ENCODE results near the gene BAZ2A. TPM values are rescaled to one million over a fixed set of nuclear protein-coding genes. Genes with fewer than 3 reads are reported as not detected.

The BAZ2A gene
- total RNA-seq, 2 experiments from 2014 or later = 40.6 to 139 TPM

- peak; percentile 83 for DNase-seq (ENCODE audit: low spot score)
- no peaks in the 10 kb centered on the region for H3K9me2 ChIP-seq (ENCODE audit: insufficient read depth, low read length)
- H3K4me3 ChIP-seq (ENCODE audit: low read depth, low read length, poor library complexity, severe bottlenecking) = peak overlapping the region; percentile 99
- no peaks in the 10 kb centered on the region for H3K9me3 ChIP-seq (ENCODE audit: low read length)
- peak overlapping the region; percentile 77 for H3K27ac ChIP-seq (ENCODE audit: low read depth, low read length, poor library complexity, severe bottlenecking)
- H3K79me2 ChIP-seq (ENCODE audit: insufficient read depth, low read depth, low read length) = peaks cover 92% of the 10 kb centered on the region
- ChIA-PET POLR2A (interaction anchor here (0.6 to 2.1 kb wide), 12 partner anchors 8 to 707 kb away, joined by 3 to 11 read pairs (median 4); partner anchors contain the start of genes PTGES3 and RPL41), CTCF (ENCODE audit: unreplicated experiment) (interaction anchor here (0.6 to 1.8 kb wide), 2 partner anchors 8 to 884 kb away, joined by 3 to 9 read pairs; no protein-coding TSS in a partner anchor)
- BruUV-seq (replicated peaks) = TSS peak; percentile 42
- 0 out of 2 replicates have a peak overlapping the region, but pooled peaks have one; percentile 63 for H2AFZ ChIP-seq (ENCODE audit: low read length)
- H3K4me1 ChIP-seq (ENCODE audit: insufficient read depth, low read length, poor library complexity, severe bottlenecking) = peaks cover 58% of the 10 kb centered on the region
- peak overlapping the region; percentile 73 for H3K4me2 ChIP-seq (ENCODE audit: low read length)
- H4K20me1 ChIP-seq (ENCODE audit: insufficient read depth, low read length) = peaks cover 6% of the 10 kb centered on the region; the same call in 1 of the 2 replicates
- intact Hi-C loops (cut with micrococcal nuclease; ENCODE audit: unreplicated experiment) = no loop called here
- TF ChIP-seq EZH2phosphoT487 (IDR thresholded peaks at IDR 0.05; ENCODE audit: borderline replicate concordance, low read depth, low read length) = no peak
- peaks cover 36% of the 10 kb centered on the region for H3K36me3 ChIP-seq (ENCODE audit: insufficient read depth, low read length)
Observed at GRCh38 chr12:56628671-56629458, 1.3 kb downstream of the BAZ2A start.

GRCh38 chr12:56626701-56627100 lies 3.4 kb downstream of the BAZ2A start:
- H2AFZ ChIP-seq (ENCODE audit: low read length) = no peak overlapping the region
- intact Hi-C loops (cut with micrococcal nuclease; ENCODE audit: unreplicated experiment) = no loop called here
- peak overlapping the region; percentile 29 for H3K27ac ChIP-seq (ENCODE audit: low read depth, low read length, poor library complexity, severe bottlenecking)
- CTCF ChIA-PET (ENCODE audit: unreplicated experiment) = no interaction called here
- H4K20me1 ChIP-seq (ENCODE audit: insufficient read depth, low read length) = peaks cover 6% of the 10 kb centered on the region; the same call in 1 of the 2 replicates
- peak overlapping the region; percentile 18 for H3K4me2 ChIP-seq (ENCODE audit: low read length)
- DNase-seq (ENCODE audit: low spot score) = peak; percentile 30
- BruUV-seq (replicated peaks) = no TSS peak
- peaks cover 36% of the 10 kb centered on the region for H3K4me1 ChIP-seq (ENCODE audit: insufficient read depth, low read length, poor library complexity, severe bottlenecking)
- H3K9me2 ChIP-seq (ENCODE audit: insufficient read depth, low read length) = no peaks in the 10 kb centered on the region
- peaks cover 95% of the 10 kb centered on the region for H3K79me2 ChIP-seq (ENCODE audit: insufficient read depth, low read depth, low read length)
- H3K9me3 ChIP-seq (ENCODE audit: low read length) = no peaks in the 10 kb centered on the region
- POLR2A ChIA-PET = interaction anchor here (0.6 to 0.7 kb wide), 2 partner anchors 65 to 130 kb away, joined by 3 to 6 read pairs; no protein-coding TSS in a partner anchor
- peaks cover 55% of the 10 kb centered on the region for H3K36me3 ChIP-seq (ENCODE audit: insufficient read depth, low read length)
- TF ChIP-seq CTCF (conservative IDR thresholded peaks at IDR 0.05; ENCODE audit: low read length) (no peak), EZH2phosphoT487 (IDR thresholded peaks at IDR 0.05; ENCODE audit: borderline replicate concordance, low read depth, low read length) (no peak)
- H3K4me3 ChIP-seq (ENCODE audit: low read depth, low read length, poor library complexity, severe bottlenecking) = no peak overlapping the region

GRCh38 chr12:56622535-56622934 lies 7.6 kb downstream of the BAZ2A start:
- Histone ChIP-seq H3K4me2 (ENCODE audit: low read length) (no peak overlapping the region), H3K27ac (ENCODE audit: low read depth, low read length, poor library complexity, severe bottlenecking) (no peak overlapping the region), H3K9me2 (ENCODE audit: insufficient read depth, low read length) (no peaks in the 10 kb centered on the region), H3K9me3 (ENCODE audit: low read length) (no peaks in the 10 kb centered on the region), H3K36me3 (ENCODE audit: insufficient read depth, low read length) (peaks cover 92% of the 10 kb centered on the region), H3K4me1 (ENCODE audit: insufficient read depth, low read length, poor library complexity, severe bottlenecking) (peaks cover 13% of the 10 kb centered on the region), H4K20me1 (ENCODE audit: insufficient read depth, low read length) (peaks cover 14% of the 10 kb centered on the region; the same call in 1 of the 2 replicates), H2AFZ (ENCODE audit: low read length) (no peak overlapping the region), H3K4me3 (ENCODE audit: low read depth, low read length, poor library complexity, severe bottlenecking) (no peak overlapping the region), H3K79me2 (ENCODE audit: insufficient read depth, low read depth, low read length) (peaks cover 98% of the 10 kb centered on the region)
- ChIA-PET CTCF (ENCODE audit: unreplicated experiment) (no interaction called here), POLR2A (interaction anchor here (1.0 kb wide), 1 partner anchor 81 kb away, joined by 4 read pairs; no protein-coding TSS in a partner anchor)
- intact Hi-C loops (cut with micrococcal nuclease; ENCODE audit: unreplicated experiment) = no loop called here
- no peak for TF ChIP-seq EZH2phosphoT487 (IDR thresholded peaks at IDR 0.05; ENCODE audit: borderline replicate concordance, low read depth, low read length)
- TF ChIP-seq CTCF (conservative IDR thresholded peaks at IDR 0.05; ENCODE audit: low read length) = no peak
- no peak for DNase-seq (ENCODE audit: low spot score)
- BruUV-seq (replicated peaks) = no TSS peak
